DMS79 treated with DMSO at 0.1 percent for 48 hours (cell line): ENCODE measurements around the gene RAD21L1.

Source experiments
- DNase-seq: peaks from one replicate; lab custom pipeline; 2025; lab: John Stamatoyannopoulos, UW

The RAD21L1 gene

GRCh38 chr20:1296117-1296610, 70.3 kb downstream of the RAD21L1 start:
- DNase-seq = no peak

DNA sequence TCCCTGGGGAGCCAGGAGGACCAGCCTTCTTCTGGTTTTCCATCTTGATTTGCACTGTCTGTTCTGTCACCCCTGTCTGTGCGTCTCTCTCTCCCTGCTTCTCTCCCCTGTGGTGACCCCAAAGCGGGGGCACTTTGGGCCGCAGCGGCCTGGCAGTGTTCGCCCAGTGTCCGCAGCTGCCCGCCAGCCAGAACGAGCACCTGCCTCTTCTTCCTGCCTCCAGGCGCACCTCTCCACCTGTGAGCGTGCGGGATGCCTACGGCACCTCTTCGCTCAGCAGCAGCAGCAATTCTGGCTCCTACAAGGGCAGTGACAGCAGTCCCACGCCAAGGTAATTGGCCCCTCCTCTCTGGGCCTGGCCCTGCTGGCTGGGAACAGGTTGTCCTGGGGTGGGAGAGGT, 71.1 kb downstream of the RAD21L1 start:
- DNase-seq = no peak

GRCh38 chr20:1297486-1297885, 71.6 kb downstream of the RAD21L1 start:
- DNase-seq = no peak

- no peak for DNase-seq
Observed at GRCh38 chr20:1298166-1298565, 72.3 kb downstream of the RAD21L1 start.

DNA sequence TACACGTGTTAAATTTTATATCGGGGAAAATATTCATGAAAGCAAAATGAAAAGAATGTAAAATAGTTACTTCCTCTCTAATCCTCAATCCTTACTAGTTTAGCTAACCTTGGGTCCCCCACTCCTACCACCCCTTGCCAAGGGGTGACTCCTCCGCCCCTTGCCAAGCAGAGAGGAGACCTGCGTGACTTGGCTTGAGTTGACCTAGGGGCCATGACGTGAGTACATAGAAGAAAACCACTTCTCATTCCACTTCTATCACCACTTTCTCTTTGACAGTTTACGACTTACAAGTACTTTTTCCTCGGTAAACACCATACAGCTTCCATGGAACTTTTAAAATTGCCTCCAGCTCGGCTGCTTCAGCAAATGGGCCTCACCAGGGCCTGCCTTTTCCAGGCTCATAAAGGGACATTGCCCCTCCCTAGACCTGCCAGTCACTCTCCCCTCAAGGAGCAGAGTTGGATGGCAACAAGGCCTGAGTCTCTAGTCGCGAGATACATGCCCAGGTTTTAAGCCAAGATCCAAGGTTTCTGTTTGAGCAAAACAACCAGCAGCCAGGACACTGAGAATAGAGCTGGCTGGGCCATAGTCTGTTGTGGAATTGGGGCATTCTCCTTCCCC, 73.2 kb downstream of the RAD21L1 start:
- peak; percentile 5 for DNase-seq

DNA sequence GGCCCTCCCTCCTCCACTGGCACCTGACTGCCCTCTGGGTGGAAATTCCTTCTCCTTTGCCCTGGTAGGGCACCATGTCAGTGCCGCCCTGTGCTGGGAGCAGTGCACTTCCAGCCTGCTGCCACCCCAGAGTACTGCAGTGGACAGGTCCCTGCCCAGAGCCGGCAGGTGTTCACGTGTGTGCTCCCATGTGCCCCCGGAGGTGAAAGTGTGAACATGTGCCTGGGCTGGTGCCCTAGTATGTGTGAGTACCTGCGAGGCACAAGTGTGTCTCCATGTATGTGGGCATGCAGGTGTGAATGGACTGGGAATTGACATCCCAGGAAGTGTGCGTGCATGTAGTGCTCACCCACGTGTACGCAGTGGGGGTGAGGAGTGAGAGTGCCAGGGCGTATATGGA, 73.7 kb downstream of the RAD21L1 start:
- DNase-seq = no peak

- no peak for DNase-seq
Observed at GRCh38 chr20:1300083-1300840, 74.4 kb downstream of the RAD21L1 start.

DNA sequence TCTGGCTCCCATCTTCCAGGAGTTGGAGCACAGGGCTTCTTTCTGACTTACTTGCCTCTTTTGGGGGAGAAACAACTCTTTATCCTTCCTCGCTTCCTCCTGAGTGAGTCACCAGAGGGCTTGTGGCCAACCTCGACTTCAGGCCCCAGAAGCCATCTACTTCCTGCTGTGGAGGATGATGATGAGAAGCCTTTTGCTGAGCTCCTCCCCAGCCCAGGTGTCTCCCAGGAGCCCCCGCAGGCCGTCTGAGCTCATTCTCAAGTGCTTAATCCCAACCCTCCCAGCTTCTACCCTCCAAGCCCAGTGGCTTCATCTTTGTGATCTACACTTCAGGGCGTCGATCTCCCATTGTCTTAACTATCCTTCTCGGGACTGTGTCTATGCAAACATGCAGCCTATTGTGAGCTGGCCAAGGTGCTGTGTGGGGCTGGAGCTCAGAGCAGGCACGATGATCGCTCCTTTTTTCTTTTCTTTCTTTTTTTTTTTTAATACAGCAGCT, 75.2 kb downstream of the RAD21L1 start:
- no peak for DNase-seq

DNA sequence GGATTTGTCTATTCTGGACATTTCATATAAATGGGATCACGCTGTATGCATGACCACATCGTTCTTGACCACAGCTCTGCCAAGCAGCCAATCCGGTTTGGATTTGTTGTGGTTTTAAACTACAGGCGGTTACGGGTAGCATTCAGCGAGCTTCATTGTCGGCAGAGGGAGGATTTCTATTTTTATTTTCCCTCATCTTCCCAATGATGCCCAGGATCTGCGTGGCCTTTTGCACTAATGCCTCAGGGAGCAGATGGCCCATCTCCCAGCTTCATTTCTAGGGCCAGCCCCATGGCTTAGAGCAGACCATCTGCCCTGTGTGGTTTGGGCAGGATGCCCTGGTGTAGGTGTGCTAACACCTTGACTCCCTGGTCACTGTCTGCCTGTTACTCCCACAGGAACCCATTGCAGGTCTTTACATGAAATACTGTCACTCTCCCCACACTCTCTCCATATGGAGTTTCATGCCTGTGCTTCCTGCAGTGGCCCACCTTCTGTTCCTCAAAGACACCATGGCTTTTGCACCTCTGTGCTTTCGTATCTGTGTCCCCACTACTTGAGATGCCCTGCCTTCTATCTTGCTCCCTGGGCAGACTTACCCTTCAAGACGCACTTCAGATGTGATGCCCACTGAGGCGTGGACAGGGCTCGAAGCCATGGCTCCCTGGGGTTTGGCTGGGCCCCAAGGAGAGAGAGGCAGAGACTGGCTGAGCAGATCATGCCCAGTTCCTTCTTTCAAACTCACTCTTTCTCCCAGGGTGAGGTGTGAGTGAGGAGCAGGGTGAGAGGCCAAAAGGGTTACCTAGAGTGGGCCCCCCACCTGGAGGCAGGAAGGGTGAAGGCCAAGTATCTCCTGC, 77.1 kb downstream of the RAD21L1 start:
- DNase-seq = peak; percentile 57

- no peak for DNase-seq
Observed at GRCh38 chr20:1304710-1305515, 79.1 kb downstream of the RAD21L1 start.
